Measurements from ENCODE around the gene CCDC87. TPM values are rescaled to one million over a fixed set of nuclear protein-coding genes. Genes with fewer than 3 reads are reported as not detected.

Gene CCDC87
- total RNA-seq, 1 experiment from 2014 or later, result 0.41 TPM

DNA sequence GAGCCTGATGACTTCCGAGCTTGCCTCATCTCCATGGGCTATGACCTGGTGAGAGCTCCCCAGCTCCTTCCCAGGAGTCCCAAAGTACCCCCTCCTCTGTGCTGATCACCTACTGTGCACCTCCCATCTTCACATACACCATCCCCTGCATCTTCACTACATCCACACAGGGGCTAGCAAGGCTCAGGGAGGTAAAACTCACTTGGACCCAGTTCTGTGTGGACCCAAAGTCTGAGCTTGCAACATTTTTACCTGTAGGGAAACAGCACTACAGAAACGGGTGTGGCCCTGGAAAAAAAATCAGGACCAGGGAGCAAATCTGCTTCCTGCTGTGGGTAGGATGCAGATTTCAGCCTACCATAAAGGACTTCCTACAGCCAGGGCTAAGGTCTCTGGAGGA is 30.6 kb downstream of the CCDC87 start:
- in situ Hi-C loops (cut with HindIII; ENCODE audit: low pct_unique_long_range_greater_than_20kb, low sequenced_read_pairs), result no loop called here

DNA sequence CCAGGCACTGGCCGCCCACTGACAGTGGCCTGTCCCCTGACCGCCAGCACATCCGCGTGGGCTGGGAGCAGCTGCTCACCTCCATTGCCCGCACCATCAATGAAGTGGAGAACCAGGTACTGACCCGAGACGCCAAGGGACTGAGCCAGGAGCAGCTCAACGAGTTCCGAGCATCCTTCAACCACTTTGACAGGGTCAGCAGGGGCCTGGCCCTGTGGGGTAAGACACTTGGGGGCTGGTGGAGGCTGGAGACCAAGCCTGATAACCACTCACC is 31.0 kb downstream of the CCDC87 start:
- in situ Hi-C loops (cut with HindIII; ENCODE audit: low pct_unique_long_range_greater_than_20kb, low sequenced_read_pairs), result no loop called here
- DNase-seq (ENCODE audit: low read depth), result no peak

More for the DNA sequence above, 30.6 kb downstream of the CCDC87 start:
- no peak for DNase-seq (ENCODE audit: low read depth)

DNA sequence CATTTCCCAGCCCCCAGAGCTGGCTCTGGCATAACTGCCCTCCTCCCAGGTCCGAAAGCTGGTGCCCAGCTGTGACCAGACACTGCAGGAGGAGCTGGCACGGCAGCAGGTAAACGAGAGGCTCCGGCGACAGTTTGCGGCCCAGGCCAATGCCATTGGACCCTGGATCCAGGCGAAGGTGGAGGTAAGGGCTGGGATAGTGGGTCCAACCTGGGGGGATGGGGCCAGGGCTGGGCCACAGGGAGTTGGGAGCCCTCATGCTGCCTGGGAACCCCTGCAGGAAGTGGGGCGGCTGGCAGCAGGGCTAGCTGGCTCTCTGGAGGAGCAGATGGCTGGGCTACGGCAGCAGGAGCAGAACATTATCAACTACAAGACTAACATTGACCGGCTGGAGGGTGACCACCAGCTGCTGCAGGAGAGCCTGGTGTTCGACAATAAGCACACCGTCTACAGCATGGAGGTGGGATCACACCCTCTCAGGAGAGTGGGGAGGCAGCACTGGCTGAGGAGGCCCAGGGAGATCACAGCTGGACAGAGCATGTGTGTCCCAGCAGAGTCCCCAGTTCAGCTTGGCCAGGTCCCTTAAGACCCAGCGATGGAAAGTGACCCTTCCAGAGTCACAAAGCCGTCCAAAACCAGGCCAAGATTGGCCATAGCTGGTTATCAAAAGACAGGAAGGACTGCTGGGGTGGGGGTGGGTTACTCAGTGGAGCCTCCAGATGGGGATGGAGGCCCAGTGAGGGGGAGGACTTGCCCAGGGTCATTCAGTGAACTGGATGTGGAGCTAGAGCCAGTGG is 31.5 kb downstream of the CCDC87 start:
- no peak for DNase-seq (ENCODE audit: low read depth)
- in situ Hi-C loops (cut with HindIII; ENCODE audit: low pct_unique_long_range_greater_than_20kb, low sequenced_read_pairs), result no loop called here

DNA sequence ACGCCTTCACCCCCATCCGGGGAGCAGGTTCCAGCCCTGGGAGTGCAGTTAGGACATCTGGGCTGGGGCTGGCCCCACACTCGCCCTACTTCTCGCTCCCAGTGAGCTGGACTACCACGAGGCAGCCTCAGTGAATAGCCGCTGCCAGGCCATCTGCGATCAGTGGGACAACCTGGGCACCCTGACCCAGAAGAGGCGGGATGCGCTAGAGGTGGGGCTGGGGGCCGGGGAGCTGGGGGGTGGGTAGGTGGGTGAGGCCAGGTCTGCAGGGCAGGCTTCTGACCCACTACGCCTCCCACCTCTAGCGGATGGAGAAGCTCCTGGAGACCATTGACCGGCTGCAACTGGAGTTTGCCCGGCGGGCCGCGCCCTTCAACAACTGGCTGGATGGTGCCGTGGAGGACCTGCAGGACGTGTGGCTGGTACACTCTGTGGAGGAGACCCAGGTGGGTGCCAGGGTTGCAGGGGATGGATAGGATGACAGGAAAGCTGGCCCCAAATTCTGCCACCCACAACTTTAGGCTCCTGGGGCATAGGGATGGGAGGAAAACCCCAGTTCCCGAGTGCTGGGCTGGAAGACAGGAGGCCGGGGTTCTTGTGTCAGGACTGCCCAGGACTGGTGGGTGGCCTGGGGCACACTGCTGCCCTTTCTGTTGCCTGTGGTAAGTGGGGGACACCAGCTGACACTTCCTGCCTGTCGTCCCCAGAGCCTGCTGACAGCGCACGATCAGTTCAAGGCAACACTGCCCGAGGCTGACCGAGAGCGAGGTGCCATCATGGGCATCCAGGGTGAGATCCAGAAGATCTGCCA is 32.8 kb downstream of the CCDC87 start:
- DNase-seq (ENCODE audit: low read depth), result no peak
- in situ Hi-C loops (cut with HindIII; ENCODE audit: low pct_unique_long_range_greater_than_20kb, low sequenced_read_pairs), result no loop called here

DNA sequence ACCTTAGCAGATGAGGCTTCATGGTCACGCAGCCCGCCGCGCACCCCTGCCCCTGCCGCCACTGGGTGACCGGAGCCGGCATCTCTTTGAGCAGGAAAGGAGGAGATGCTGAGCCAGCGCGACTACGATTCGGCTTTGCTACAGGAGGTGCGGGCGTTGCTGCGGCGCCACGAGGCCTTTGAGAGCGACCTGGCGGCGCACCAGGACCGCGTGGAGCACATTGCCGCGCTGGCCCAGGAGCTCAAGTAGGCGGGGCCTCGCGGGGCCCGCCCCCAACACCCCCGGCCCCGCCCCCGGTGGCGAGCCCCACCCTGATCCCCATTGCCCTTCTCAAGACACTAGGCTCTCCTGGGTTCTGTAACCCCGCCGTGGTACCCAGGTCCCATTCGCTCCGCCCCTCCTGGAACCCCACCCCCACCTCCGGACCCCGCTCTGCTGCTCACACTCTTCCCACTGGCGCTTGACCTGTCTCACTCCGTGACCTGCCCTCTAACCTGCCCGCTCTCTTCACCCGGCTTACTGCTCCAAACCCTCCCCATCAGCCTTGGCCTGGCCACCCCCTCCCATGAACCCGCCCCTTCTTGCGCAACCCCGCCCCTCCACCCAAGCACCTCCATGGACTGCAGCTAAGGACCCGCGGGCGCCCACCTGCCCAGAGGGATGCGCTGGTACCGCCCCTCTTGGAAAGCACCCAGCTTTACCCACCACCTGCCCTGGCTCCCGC is 33.6 kb downstream of the CCDC87 start:
- in situ Hi-C loops (cut with HindIII; ENCODE audit: low pct_unique_long_range_greater_than_20kb, low sequenced_read_pairs), result no loop called here
- no peak for DNase-seq (ENCODE audit: low read depth)

DNA sequence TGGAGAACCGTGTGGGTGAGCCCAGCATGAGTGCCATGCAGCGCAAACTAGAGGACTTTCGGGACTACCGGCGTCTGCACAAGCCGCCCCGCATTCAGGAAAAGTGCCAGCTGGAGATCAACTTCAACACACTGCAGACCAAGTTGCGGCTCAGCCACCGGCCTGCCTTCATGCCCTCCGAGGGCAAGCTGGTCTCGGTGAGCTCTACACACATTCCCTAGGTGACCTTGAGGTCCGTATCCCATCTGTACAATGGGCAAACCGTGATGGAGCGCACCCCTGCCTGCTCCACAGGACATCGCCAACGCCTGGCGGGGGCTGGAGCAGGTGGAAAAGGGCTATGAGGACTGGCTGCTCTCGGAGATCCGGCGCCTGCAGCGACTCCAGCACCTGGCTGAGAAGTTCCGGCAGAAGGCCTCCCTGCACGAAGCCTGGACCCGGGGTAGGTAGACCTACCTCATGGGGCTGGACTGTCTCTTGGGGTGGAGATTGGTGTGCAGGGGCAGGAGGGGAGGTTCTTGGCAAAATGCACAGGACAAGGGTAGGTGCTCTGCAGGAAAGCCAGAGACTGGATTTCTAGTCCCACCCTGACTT is 35.0 kb downstream of the CCDC87 start:
- in situ Hi-C loops (cut with HindIII; ENCODE audit: low pct_unique_long_range_greater_than_20kb, low sequenced_read_pairs), result no loop called here
- DNase-seq (ENCODE audit: low read depth), result no peak

DNA sequence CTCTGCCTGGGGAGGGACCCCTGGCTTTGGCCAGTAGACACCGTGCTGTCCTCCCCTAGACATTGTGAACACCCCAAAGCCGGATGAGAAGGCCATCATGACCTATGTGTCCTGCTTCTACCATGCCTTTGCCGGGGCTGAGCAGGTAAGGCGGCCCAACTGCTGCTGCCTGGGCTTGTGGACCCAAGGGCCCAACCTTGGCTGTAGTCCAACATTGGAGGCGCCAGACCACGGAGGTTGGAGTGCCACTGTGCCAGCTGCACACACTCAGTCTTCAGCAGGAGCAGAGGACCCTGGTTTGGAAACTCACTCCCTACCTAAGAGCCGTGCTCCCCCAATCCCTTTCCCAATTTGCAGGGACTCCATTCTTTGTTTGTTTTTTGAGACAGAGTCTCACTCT is 36.8 kb downstream of the CCDC87 start:
- in situ Hi-C loops (cut with HindIII; ENCODE audit: low pct_unique_long_range_greater_than_20kb, low sequenced_read_pairs), result no loop called here
- DNase-seq (ENCODE audit: low read depth), result no peak

DNA sequence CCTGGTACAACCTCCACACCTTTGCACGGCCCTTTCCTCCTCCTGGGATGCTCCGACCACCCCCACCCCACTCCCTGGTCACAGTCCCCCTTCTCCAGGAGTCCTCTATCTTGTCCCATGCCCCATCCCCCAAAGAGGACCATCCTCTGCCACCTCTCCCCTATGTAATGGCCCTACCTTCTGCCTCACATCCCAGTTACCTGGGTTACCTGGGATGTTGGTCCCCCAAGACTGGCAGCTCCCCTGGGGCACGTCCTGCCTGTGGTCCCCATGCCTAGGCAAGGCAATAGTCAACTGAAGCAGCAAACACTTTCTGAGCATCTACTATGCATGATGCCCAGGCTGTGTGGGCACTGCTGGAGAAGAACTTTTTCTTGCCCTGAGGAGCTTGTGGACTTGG is 37.4 kb downstream of the CCDC87 start:
- in situ Hi-C loops (cut with HindIII; ENCODE audit: low pct_unique_long_range_greater_than_20kb, low sequenced_read_pairs), result no loop called here
- DNase-seq (ENCODE audit: low read depth), result no peak

DNA sequence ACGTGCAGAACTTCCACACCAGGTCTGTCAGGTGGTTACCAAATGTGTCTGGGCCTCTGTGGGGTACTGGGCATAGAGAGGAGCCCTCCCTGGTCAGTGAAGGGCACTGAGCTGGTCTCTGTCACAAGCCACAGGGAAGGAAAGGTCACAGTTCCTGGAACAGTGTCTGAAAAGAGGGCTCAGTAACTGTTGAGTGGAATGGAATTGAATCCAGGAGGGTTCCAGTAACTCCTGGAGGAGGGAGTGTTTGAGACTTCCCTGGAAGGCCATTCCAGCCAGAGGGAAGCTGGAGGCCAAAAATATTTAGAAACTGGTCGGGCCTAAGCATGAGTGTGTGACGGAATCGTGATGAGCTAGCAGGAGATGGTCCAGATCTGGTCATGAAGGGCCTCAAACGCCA is 38.3 kb downstream of the CCDC87 start:
- in situ Hi-C loops (cut with HindIII; ENCODE audit: low pct_unique_long_range_greater_than_20kb, low sequenced_read_pairs), result no loop called here
- DNase-seq (ENCODE audit: low read depth), result no peak

DNA sequence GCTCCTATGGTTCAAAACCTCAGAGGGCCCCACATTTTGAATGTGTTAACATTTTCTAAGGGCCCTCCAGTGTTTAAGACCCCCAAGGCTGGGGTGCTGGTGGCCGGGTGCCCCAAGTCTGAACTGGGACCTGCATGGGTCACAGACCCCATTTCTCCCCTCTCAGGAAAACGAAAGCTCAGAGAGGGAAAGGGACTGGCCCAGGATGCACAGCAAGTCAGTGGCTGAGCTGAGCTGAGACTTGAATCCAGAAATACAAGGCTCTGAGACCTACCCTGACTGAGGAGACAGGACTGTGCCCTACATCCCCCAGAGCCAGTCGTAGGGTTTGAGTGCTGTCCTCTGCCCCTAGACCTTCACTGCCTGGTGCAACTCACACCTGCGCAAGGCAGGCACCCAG is 42.0 kb downstream of the CCDC87 start:
- no peak for DNase-seq (ENCODE audit: low read depth)
- in situ Hi-C loops (cut with HindIII; ENCODE audit: low pct_unique_long_range_greater_than_20kb, low sequenced_read_pairs), result no loop called here

DNA sequence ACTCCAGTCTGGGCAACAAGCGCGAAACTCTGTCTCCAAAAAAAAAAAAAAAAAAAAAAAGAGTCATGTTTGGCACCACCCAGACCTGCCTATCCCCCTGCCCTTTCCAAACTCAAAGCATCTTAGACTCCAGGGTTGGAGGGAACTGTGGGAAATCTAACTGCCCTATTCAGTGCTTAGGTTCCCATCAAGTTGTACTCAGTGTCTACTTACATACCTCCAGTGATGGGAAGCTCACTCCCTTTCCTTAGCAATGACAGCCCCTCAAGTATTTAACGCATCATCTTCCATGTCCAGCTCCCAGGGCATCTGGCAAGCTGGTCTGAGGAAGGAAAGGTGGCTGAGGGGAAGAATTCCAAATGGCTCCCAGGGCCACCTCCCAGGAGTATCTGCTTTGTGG is 43.2 kb downstream of the CCDC87 start:
- in situ Hi-C loops (cut with HindIII; ENCODE audit: low pct_unique_long_range_greater_than_20kb, low sequenced_read_pairs), result no loop called here
- no peak for DNase-seq (ENCODE audit: low read depth)

DNA sequence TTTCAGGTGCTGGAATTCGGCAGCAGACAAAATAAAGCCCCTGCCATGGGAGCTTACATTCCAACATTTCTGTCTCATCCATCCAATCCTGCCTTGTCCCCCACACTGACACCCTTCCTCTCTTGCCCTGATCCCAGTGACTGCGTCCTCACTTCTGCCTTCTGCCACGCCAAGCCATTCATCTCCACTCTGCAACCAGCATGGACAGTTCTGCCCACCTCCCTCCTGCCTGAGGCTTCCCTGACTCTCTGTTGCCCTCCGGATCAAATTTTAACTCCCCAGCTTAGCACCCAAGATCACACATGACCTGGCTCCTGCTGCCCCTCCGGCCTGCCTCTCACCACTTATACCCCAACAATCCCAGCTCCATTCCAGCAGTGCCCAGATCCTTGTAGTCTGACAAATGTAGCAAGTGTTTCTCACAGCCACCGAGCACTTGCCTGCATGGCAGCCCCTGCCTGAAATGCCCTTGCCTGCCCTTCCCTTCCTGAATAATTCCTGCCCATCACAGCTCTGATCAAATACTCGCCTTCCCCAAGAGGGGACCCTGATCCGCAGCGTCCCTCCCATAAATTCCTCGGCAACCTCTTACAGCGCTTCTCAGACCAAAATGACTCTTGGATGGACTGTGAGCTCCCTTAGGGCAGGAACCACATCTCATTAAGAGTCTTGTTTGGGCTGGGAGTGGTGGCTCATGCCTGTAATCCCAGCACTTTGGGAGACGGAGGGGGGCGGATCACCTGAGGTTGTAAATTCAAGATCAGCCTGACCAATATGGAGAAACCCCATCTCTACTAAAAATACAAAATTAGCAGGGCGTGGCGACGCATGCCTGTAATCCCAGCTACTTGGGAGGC is 43.9 kb downstream of the CCDC87 start:
- in situ Hi-C loops (cut with HindIII; ENCODE audit: low pct_unique_long_range_greater_than_20kb, low sequenced_read_pairs), result no loop called here
- no peak for DNase-seq (ENCODE audit: low read depth)

DNA sequence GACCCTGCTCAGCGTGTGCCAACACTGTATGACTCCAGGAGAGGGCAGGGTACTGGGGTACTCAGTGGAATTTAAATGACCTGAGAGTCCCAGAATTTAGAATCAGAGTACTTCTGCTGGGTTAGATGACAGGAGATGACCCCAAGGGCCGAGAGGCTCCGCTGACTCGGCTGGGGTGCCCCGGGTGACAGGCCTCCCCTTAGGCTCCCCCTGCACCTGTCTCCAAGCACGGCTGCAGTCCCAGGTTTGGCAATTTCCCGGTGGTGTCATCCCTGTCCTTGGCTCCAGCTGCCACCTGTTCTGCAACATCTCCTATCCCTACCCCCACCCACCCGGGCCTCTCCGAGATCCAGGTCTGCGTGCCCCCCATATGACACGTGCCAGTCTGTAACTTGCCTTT is 44.8 kb downstream of the CCDC87 start:
- in situ Hi-C loops (cut with HindIII; ENCODE audit: low pct_unique_long_range_greater_than_20kb, low sequenced_read_pairs), result no loop called here
- DNase-seq (ENCODE audit: low read depth), result no peak

DNA sequence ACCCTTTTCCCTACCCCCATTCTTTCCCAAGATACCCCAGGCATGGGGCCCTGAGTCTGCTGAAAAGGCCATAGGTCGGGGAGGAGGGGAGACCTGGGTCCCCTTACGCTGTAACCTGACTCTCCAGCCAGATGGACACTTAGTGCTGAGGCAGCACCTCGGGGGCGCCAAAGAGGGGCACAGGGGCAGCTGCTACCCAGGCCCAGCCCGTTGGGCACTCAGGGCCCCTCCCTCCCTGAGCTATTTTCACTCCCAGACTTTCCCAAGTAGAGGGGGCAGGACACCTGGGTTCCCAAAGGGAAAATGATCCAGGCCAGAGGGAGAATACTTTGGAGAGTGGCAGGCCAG is 45.2 kb downstream of the CCDC87 start:
- no peak for DNase-seq (ENCODE audit: low read depth)
- in situ Hi-C loops (cut with HindIII; ENCODE audit: low pct_unique_long_range_greater_than_20kb, low sequenced_read_pairs), result no loop called here

DNA sequence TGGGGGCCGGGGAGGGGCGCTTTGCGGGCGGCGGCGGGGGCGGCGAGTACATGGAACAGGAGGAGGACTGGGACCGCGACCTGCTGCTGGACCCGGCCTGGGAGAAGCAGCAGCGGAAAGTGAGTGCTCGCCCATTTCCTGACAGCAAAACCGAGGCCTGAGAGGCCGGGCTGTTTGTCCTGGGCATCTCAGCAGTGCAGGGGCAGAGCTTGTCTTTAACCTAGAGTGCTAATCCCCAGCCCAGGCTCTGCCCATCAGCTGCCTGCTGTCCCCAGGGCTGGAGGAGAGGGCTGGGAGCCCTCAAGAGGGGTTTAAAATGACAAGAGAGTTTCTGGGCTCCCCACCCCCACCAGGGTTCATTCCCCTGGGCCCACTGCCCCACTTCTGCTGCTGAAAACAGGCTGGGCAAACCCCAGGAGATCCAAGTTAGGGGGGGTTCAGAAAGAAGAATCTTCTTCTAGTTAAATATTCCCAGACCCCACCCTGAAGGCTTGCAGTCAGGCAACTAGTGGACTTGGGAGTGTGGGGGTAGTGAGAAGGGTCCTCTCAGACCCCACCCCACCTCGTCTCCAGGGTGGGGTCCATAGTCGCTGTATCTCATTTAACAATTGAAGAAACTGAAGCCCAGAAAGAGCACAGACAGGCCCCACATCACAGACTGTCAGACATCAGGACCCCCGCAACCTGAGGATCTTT is 45.7 kb downstream of the CCDC87 start:
- in situ Hi-C loops (cut with HindIII; ENCODE audit: low pct_unique_long_range_greater_than_20kb, low sequenced_read_pairs), result no loop called here

DNA sequence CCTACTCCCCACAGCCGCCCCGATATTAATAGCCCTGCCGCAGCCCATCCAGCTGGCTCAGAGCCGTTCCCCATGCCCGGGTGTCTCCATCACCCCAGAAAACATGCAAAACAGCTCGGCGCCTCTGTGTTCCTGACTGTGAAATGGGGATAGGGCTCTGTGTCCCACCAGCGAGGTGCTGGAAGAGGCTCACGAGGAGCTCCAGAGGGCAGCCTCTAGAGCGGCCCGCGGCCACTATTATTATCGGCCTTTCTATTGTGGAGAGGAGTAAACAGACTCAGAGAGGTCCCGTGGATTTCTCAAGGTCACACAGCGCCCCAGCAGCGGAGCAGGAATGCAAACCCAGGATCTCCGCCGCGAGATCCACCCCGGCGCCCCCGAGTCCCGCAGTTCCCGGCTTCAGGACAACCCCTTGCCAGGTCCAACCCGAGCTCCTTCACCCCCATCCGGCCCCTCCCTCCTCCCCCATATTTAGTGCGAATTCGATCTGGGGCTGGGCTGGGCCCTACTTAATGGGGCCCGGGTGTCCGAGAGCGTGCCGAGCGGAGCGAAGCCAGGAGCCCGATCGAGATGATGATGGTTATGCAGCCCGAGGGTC is 46.4 kb downstream of the CCDC87 start, which contains the start of gene ACTN3:
TSS of gene ACTN3 (plus strand) at position 536 of the 598 bp plus-strand sequence. CDS start at position 571, 35 bp downstream.
- in situ Hi-C loops (cut with HindIII; ENCODE audit: low pct_unique_long_range_greater_than_20kb, low sequenced_read_pairs), result no loop called here
- no peak for DNase-seq (ENCODE audit: low read depth)

More for the DNA sequence above, 45.7 kb downstream of the CCDC87 start:
- DNase-seq (ENCODE audit: low read depth), result no peak

DNA sequence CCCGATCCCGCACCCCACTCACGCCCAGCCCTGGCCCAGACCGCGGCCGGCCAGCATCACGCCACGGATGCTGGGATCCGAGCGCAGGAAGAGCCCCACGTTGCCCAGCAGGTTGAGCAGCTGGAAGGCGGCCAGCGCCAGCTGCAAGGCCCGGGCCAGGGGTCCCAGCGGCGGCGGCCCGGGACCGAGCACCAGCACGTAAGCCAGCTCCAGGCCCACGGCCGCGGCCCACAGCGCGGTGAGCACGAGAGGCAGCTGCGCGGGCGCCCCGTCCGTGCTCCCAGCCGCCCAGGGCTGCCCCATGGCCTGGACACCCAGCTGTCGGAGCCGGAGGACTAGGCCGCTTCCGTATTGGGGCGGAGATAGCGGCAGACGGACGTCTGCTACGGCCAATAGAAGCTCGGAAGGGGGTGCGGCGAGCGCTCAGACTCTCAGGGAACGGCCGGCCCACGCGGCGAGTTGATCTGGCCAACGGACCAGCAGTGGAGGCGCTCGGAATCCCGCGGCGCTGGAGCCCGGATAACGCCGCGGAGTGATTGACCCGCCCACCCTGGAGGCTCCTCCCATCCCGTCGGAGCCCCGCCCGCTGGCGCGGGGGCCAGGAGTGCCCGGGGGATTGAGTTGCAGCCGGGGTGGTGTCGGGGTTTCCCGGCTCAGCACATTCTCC is 47.0 kb downstream of the CCDC87 start, which contains the start of gene ZDHHC24:
TSS of gene ZDHHC24 (minus strand) at position 348 of the 667 bp plus-strand sequence. CDS start at position 303, 45 bp downstream.
- DNase-seq (ENCODE audit: low read depth), result peak; percentile 90
- in situ Hi-C loops (cut with HindIII; ENCODE audit: low pct_unique_long_range_greater_than_20kb, low sequenced_read_pairs), result no loop called here

Data from Caki2 (cell line).